Caco-2 (cell line): ENCODE measurements around the gene WWP2. TPM values are rescaled to one million over a fixed set of nuclear protein-coding genes. Genes with fewer than 3 reads are reported as not detected.

ENCODE experiments used
- BruUV-seq: library from RNA; stranded (reverse); fragments of 400-500 nt; replicated peaks from 2 replicates; lab custom pipeline; 2021; lab: Mats Ljungman, UMichigan
- CTCF ChIA-PET: fragments of 300-600 bp; sonication (Branson Sonifier 250); formaldehyde crosslinking; loops from one replicate; lab custom pipeline; 2022; ENCODE audit warnings: antibody characterized with exemption; lab: Charles Lee
- POLR2A ChIA-PET: fragments of 300-600 bp; sonication (Branson Sonifier 250); formaldehyde crosslinking; loops from one replicate; lab custom pipeline; 2022; ENCODE audit warnings: antibody characterized with exemption; lab: Charles Lee
- DNase-seq, 2 experiments: peaks; one replicate each; pipeline versions ENCODE4 v3.0.0 to v3.0.0-alpha.2; 2020 to 2022
- H3K27me3 ChIP-seq: replicated peaks from 2 replicates; pipeline ENCODE4 v1.6.0; 2011; ENCODE audit warnings: low read length; ENCODE audit not compliant: control insufficient read depth, insufficient read depth
- H3K36me3 ChIP-seq: 2 replicates; pipeline ENCODE4 v1.5.1; 2011; ENCODE audit warnings: low read length; ENCODE audit not compliant: control insufficient read depth, insufficient read depth
- H3K4me1 ChIP-seq: fragments of 250-450 bp; sonication (Bioruptor Pico); 2 replicates; pipeline ENCODE4 v1.5.1; 2020; ENCODE audit warnings: mild to moderate bottlenecking
- H3K4me3 ChIP-seq: 2 replicates; pipeline ENCODE4 v1.5.1; 2011; ENCODE audit warnings: low read depth, mild to moderate bottlenecking, control low read depth, low read length
- H3K9me3 ChIP-seq: fragments of 250-450 bp; sonication (Bioruptor Pico); 2 replicates; pipeline ENCODE4 v1.5.1; 2020; ENCODE audit warnings: mild to moderate bottlenecking, moderate library complexity
- H3K27ac Mint-ChIP-seq: one replicate; pipeline ENCODE4 v1.8.0; 2022; ENCODE audit warnings: mixed read lengths; ENCODE audit not compliant: unreplicated experiment
- H3K27me3 Mint-ChIP-seq: one replicate; pipeline ENCODE4 v1.8.0; 2022; ENCODE audit warnings: mixed read lengths; ENCODE audit not compliant: insufficient read depth, unreplicated experiment
- H3K36me3 Mint-ChIP-seq: one replicate; pipeline ENCODE4 v1.8.0; 2022; ENCODE audit warnings: mild to moderate bottlenecking, mixed read lengths; ENCODE audit not compliant: insufficient read depth, unreplicated experiment
- H3K4me1 Mint-ChIP-seq: one replicate; pipeline ENCODE4 v1.8.0; 2022; ENCODE audit warnings: low read depth, mixed read lengths; ENCODE audit not compliant: unreplicated experiment
- H3K4me3 Mint-ChIP-seq: one replicate; pipeline ENCODE4 v1.8.0; 2022; ENCODE audit warnings: mild to moderate bottlenecking, moderate library complexity, mixed read lengths; ENCODE audit not compliant: unreplicated experiment
- H3K9me3 Mint-ChIP-seq: one replicate; pipeline ENCODE4 v1.8.0; 2022; ENCODE audit warnings: mixed read lengths; ENCODE audit not compliant: unreplicated experiment
- CTCF ChIP-seq, 2 experiments: fragments of 200-600 bp in 1 of 2; IDR thresholded peaks; 1 replicate in 1 of 2; 2 replicates in 1 of 2; pipeline versions ENCODE4 v1.5.1 to v1.8.0; 2011 to 2022; ENCODE audit warnings: antibody characterized with exemption in 1 of 2, control low read depth in 1 of 2, inconsistent platforms in 1 of 2, low read depth in 1 of 2, low read length in 1 of 2, mild to moderate bottlenecking in 1 of 2, moderate library complexity in 1 of 2; ENCODE audit not compliant: insufficient read depth in 1 of 2, severe bottlenecking in 1 of 2, unreplicated experiment in 1 of 2
- intact Hi-C: fragments of 100-400 bp; cut with micrococcal nuclease; formaldehyde crosslinking; loops from one replicate; pipeline ENCODE4 v1.10.0; 2022; ENCODE audit not compliant: unreplicated experiment
- total RNA-seq: library from RNA; stranded (reverse); gene quantifications from 2 replicates; pipeline ENCODE4 v1.2.3, GENCODE V29; 2022

Gene WWP2
- total RNA-seq, 1 experiment from 2014 or later, result 39.7 TPM

GRCh38 chr16:69904495-69905170, 142.5 kb downstream of the WWP2 start:
- no peak for DNase-seq
- no peak for TF ChIP-seq CTCF (IDR thresholded peaks at IDR 0.05; ENCODE audit: insufficient read depth in 1 of 2, low read depth in 1 of 2, low read length in 1 of 2, severe bottlenecking in 1 of 2, unreplicated experiment in 1 of 2)
- no peaks in the 10 kb centered on the region for H3K9me3 ChIP-seq
- H3K4me1 ChIP-seq, result no peaks in the 10 kb centered on the region
- H3K4me1 Mint-ChIP-seq, result no peaks in the 10 kb centered on the region
- ChIA-PET CTCF (no interaction called here), POLR2A (no interaction called here)
- no peak overlapping the region for H3K4me3 ChIP-seq
- no peak overlapping the region for H3K27ac Mint-ChIP-seq
- H3K27me3 ChIP-seq, result no peaks in the 10 kb centered on the region
- no peaks in the 10 kb centered on the region for H3K36me3 ChIP-seq
- BruUV-seq, result no TSS peak
- H3K36me3 Mint-ChIP-seq, result no peaks in the 10 kb centered on the region
- H3K27me3 Mint-ChIP-seq, result no peaks in the 10 kb centered on the region
- intact Hi-C loops, result no loop called here
- H3K4me3 Mint-ChIP-seq, result no peak overlapping the region
- no peaks in the 10 kb centered on the region for H3K9me3 Mint-ChIP-seq

GRCh38 chr16:69905171-69905555, 143.0 kb downstream of the WWP2 start:
- Histone ChIP-seq H3K27me3 (no peaks in the 10 kb centered on the region), H3K36me3 (no peaks in the 10 kb centered on the region), H3K4me3 (no peak overlapping the region), H3K4me1 (no peaks in the 10 kb centered on the region), H3K9me3 (no peaks in the 10 kb centered on the region)
- no peak for DNase-seq
- Mint-ChIP-seq H3K4me1 (no peaks in the 10 kb centered on the region), H3K9me3 (no peaks in the 10 kb centered on the region), H3K4me3 (no peak overlapping the region), H3K36me3 (no peaks in the 10 kb centered on the region), H3K27me3 (no peaks in the 10 kb centered on the region), H3K27ac (no peak overlapping the region)
- intact Hi-C loops, result no loop called here
- ChIA-PET POLR2A (no interaction called here), CTCF (no interaction called here)
- no TSS peak for BruUV-seq
- TF ChIP-seq CTCF (IDR thresholded peaks at IDR 0.05; ENCODE audit: insufficient read depth in 1 of 2, low read depth in 1 of 2, low read length in 1 of 2, severe bottlenecking in 1 of 2, unreplicated experiment in 1 of 2), result no peak

GRCh38 chr16:69906838-69907401, 144.8 kb downstream of the WWP2 start:
- no peak for DNase-seq
- H3K36me3 Mint-ChIP-seq, result no peaks in the 10 kb centered on the region
- no peak overlapping the region for H3K27ac Mint-ChIP-seq
- Histone ChIP-seq H3K9me3 (no peaks in the 10 kb centered on the region), H3K27me3 (no peaks in the 10 kb centered on the region), H3K4me3 (no peak overlapping the region), H3K4me1 (no peaks in the 10 kb centered on the region), H3K36me3 (no peaks in the 10 kb centered on the region)
- TF ChIP-seq CTCF (IDR thresholded peaks at IDR 0.05; ENCODE audit: insufficient read depth in 1 of 2, low read depth in 1 of 2, low read length in 1 of 2, severe bottlenecking in 1 of 2, unreplicated experiment in 1 of 2), result no peak
- H3K4me1 Mint-ChIP-seq, result no peaks in the 10 kb centered on the region
- intact Hi-C loops, result no loop called here
- no TSS peak for BruUV-seq
- POLR2A ChIA-PET, result no interaction called here
- no peaks in the 10 kb centered on the region for H3K9me3 Mint-ChIP-seq
- CTCF ChIA-PET, result interaction anchor here (0.6 to 1.9 kb wide), 2 partner anchors 24 to 81 kb away, joined by 3 to 5 read pairs; no protein-coding TSS in a partner anchor
- no peaks in the 10 kb centered on the region for H3K27me3 Mint-ChIP-seq
- no peak overlapping the region for H3K4me3 Mint-ChIP-seq
